HEK293T (cell line): ENCODE results near the gene LRIG1.

Experiments
- FOXK2 ChIP-seq: fragments of 450-650 bp; IDR thresholded peaks from 2 replicates; pipeline ENCODE4 v1.6.1; 2016; ENCODE audit warnings: mild to moderate bottlenecking
- FOXM1 ChIP-seq: fragments of 450-650 bp; IDR thresholded peaks from 2 replicates; pipeline ENCODE4 v1.6.1; 2017; ENCODE audit warnings: mild to moderate bottlenecking, borderline replicate concordance
- LEF1 ChIP-seq: fragments of 450-650 bp; IDR thresholded peaks from 2 replicates; pipeline ENCODE4 v1.6.1; 2017; ENCODE audit warnings: mild to moderate bottlenecking, borderline replicate concordance
- PKNOX1 ChIP-seq: fragments of 450-650 bp; IDR thresholded peaks from 2 replicates; pipeline ENCODE4 v1.6.1; 2016
- SUZ12 ChIP-seq: fragments of 450-650 bp; IDR thresholded peaks from 2 replicates; pipeline ENCODE4 v1.6.1; 2016; ENCODE audit warnings: mild to moderate bottlenecking

DNA sequence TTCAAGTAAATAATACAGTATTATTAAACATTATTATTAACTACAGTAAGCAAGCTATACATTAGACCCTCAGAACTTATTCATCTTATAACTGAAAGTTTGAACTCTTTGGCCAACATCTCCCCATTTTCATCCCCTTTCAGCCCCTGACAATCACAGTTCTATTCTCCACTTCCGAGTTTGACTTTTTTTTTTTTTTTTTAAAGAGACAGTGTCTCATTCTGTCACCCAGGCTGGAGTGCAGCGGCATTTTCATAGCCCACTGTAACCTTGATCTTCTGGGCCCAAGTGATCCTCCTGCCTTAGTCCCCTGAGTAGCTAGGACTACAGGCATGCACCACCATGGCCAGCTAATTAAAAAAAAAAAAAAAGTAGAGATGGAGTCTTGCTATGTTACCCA lies 41.3 kb upstream of the LRIG1 start:
- TF ChIP-seq FOXK2 = no peak
- no peak for TF ChIP-seq SUZ12
- no peak for TF ChIP-seq LEF1
- no peak for TF ChIP-seq FOXM1
- TF ChIP-seq PKNOX1 = no peak
